Sigmoid colon (tissue), 4 donors: ENCODE measurements around the gene SPATA3.

Experiments
- EP300 ChIP-seq, 4 donors: sonication (generic); formaldehyde crosslinking; IDR thresholded peaks; one replicate each; pipeline ENCODE4 v1.6.1; 2017; ENCODE audit warnings: antibody characterized with exemption in 4 of 4
- POLR2A ChIP-seq, 2 donors: fragments of 450-650 bp; IDR thresholded peaks; one replicate each; pipeline ENCODE4 v1.6.1; 2016; ENCODE audit warnings: antibody characterized with exemption in 2 of 2, mild to moderate bottlenecking in 2 of 2, moderate library complexity in 2 of 2
- TF ChIP-seq, protein P1 (sequence below), 4 experiments: fragments of 450-650 bp in 3 of 4; fragments of 200-600 bp in 1 of 4; IDR thresholded peaks; one replicate each; pipeline ENCODE4 v1.5.1; 2016 to 2019; ENCODE audit warnings: antibody characterized with exemption in 4 of 4, mild to moderate bottlenecking in 3 of 4, moderate library complexity in 2 of 4

DNA sequence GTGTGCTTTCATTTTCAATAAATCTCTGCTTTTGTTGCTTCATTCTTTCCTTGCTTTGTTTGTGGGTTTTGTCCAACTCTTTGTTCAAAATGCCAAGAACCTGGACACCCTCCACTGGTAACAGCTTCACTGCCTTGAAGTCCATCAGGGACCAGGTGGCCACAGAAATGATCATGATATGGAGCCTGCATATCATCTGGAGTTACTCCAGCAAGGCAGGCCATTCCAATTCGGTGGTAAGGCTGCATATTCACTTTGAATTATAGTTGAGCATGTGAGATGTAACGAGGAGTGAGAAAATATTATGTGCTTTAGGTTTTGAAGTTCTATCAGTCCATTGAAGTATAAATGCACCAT lies 26.3 kb upstream of the SPATA3 start:
- TF ChIP-seq, protein P1, sequence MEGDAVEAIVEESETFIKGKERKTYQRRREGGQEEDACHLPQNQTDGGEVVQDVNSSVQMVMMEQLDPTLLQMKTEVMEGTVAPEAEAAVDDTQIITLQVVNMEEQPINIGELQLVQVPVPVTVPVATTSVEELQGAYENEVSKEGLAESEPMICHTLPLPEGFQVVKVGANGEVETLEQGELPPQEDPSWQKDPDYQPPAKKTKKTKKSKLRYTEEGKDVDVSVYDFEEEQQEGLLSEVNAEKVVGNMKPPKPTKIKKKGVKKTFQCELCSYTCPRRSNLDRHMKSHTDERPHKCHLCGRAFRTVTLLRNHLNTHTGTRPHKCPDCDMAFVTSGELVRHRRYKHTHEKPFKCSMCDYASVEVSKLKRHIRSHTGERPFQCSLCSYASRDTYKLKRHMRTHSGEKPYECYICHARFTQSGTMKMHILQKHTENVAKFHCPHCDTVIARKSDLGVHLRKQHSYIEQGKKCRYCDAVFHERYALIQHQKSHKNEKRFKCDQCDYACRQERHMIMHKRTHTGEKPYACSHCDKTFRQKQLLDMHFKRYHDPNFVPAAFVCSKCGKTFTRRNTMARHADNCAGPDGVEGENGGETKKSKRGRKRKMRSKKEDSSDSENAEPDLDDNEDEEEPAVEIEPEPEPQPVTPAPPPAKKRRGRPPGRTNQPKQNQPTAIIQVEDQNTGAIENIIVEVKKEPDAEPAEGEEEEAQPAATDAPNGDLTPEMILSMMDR (IDR thresholded peaks at IDR 0.05), result no peak
- TF ChIP-seq POLR2A (IDR thresholded peaks at IDR 0.05) (no peak), EP300 (IDR thresholded peaks at IDR 0.05) (no peak)
